Caco-2 (cell line): ENCODE measurements around the gene SUPT6H. TPM values are rescaled to one million over a fixed set of nuclear protein-coding genes. Genes with fewer than 3 reads are reported as not detected.

Experiments used
- BruUV-seq: library from RNA; stranded (reverse); fragments of 400-500 nt; replicated peaks from 2 replicates; lab custom pipeline; 2021; lab: Mats Ljungman, UMichigan
- CTCF ChIA-PET: fragments of 300-600 bp; sonication (Branson Sonifier 250); formaldehyde crosslinking; loops from one replicate; lab custom pipeline; 2022; ENCODE audit warnings: antibody characterized with exemption; lab: Charles Lee
- POLR2A ChIA-PET: fragments of 300-600 bp; sonication (Branson Sonifier 250); formaldehyde crosslinking; loops from one replicate; lab custom pipeline; 2022; ENCODE audit warnings: antibody characterized with exemption; lab: Charles Lee
- DNase-seq, 2 experiments: peaks; one replicate each; pipeline versions ENCODE4 v3.0.0 to v3.0.0-alpha.2; 2020 to 2022
- H3K27me3 ChIP-seq: replicated peaks from 2 replicates; pipeline ENCODE4 v1.6.0; 2011; ENCODE audit warnings: low read length; ENCODE audit not compliant: control insufficient read depth, insufficient read depth
- H3K36me3 ChIP-seq: 2 replicates; pipeline ENCODE4 v1.5.1; 2011; ENCODE audit warnings: low read length; ENCODE audit not compliant: control insufficient read depth, insufficient read depth
- H3K4me1 ChIP-seq: fragments of 250-450 bp; sonication (Bioruptor Pico); 2 replicates; pipeline ENCODE4 v1.5.1; 2020; ENCODE audit warnings: mild to moderate bottlenecking
- H3K4me3 ChIP-seq: 2 replicates; pipeline ENCODE4 v1.5.1; 2011; ENCODE audit warnings: low read depth, mild to moderate bottlenecking, control low read depth, low read length
- H3K9me3 ChIP-seq: fragments of 250-450 bp; sonication (Bioruptor Pico); 2 replicates; pipeline ENCODE4 v1.5.1; 2020; ENCODE audit warnings: mild to moderate bottlenecking, moderate library complexity
- H3K27ac Mint-ChIP-seq: one replicate; pipeline ENCODE4 v1.8.0; 2022; ENCODE audit warnings: mixed read lengths; ENCODE audit not compliant: unreplicated experiment
- H3K27me3 Mint-ChIP-seq: one replicate; pipeline ENCODE4 v1.8.0; 2022; ENCODE audit warnings: mixed read lengths; ENCODE audit not compliant: insufficient read depth, unreplicated experiment
- H3K36me3 Mint-ChIP-seq: one replicate; pipeline ENCODE4 v1.8.0; 2022; ENCODE audit warnings: mild to moderate bottlenecking, mixed read lengths; ENCODE audit not compliant: insufficient read depth, unreplicated experiment
- H3K4me1 Mint-ChIP-seq: one replicate; pipeline ENCODE4 v1.8.0; 2022; ENCODE audit warnings: low read depth, mixed read lengths; ENCODE audit not compliant: unreplicated experiment
- H3K4me3 Mint-ChIP-seq: one replicate; pipeline ENCODE4 v1.8.0; 2022; ENCODE audit warnings: mild to moderate bottlenecking, moderate library complexity, mixed read lengths; ENCODE audit not compliant: unreplicated experiment
- H3K9me3 Mint-ChIP-seq: one replicate; pipeline ENCODE4 v1.8.0; 2022; ENCODE audit warnings: mixed read lengths; ENCODE audit not compliant: unreplicated experiment
- intact Hi-C: fragments of 100-400 bp; cut with micrococcal nuclease; formaldehyde crosslinking; loops from one replicate; pipeline ENCODE4 v1.10.0; 2022; ENCODE audit not compliant: unreplicated experiment
- total RNA-seq: library from RNA; stranded (reverse); gene quantifications from 2 replicates; pipeline ENCODE4 v1.2.3, GENCODE V29; 2022
- TF ChIP-seq, protein P1 (sequence below), 2 experiments: fragments of 200-600 bp in 1 of 2; IDR thresholded peaks; 1 replicate in 1 of 2; 2 replicates in 1 of 2; pipeline versions ENCODE4 v1.5.1 to v1.8.0; 2011 to 2022; ENCODE audit warnings: antibody characterized with exemption in 1 of 2, control low read depth in 1 of 2, inconsistent platforms in 1 of 2, low read depth in 1 of 2, low read length in 1 of 2, mild to moderate bottlenecking in 1 of 2, moderate library complexity in 1 of 2; ENCODE audit not compliant: insufficient read depth in 1 of 2, severe bottlenecking in 1 of 2, unreplicated experiment in 1 of 2

The SUPT6H gene
- total RNA-seq, 1 experiment from 2014 or later: 129 TPM

DNA sequence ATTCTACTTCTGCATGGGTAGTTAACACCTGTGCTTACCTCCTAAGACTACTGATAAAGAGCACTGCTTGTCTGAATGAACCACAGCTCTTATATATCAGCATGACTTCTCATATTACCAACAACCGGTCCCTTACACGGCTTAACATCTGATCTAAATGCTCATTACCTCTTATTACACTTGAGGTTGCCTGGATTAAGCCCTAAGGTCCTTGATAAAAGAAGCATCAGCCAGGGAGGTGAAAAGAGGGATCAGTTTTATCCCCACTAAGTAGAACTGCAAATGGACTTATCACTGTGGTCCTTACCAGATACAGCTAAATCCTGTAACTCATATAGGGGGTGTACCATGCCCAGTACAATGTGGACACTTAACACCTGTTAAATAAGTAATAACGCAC lies 39.8 kb upstream of the SUPT6H start:
- Histone ChIP-seq H3K27me3 (no peaks in the 10 kb centered on the region), H3K9me3 (no peaks in the 10 kb centered on the region), H3K36me3 (peaks cover 5% of the 10 kb centered on the region), H3K4me1 (no peaks in the 10 kb centered on the region), H3K4me3 (no peak overlapping the region)
- no TSS peak for BruUV-seq
- no peaks in the 10 kb centered on the region for H3K9me3 Mint-ChIP-seq
- H3K4me3 Mint-ChIP-seq: no peak overlapping the region
- peaks cover 77% of the 10 kb centered on the region for H3K36me3 Mint-ChIP-seq
- no peaks in the 10 kb centered on the region for H3K27me3 Mint-ChIP-seq
- intact Hi-C loops: no loop called here
- DNase-seq: no peak
- ChIA-PET CTCF (no interaction called here), POLR2A (no interaction called here)
- H3K4me1 Mint-ChIP-seq: no peaks in the 10 kb centered on the region
- TF ChIP-seq, protein P1, sequence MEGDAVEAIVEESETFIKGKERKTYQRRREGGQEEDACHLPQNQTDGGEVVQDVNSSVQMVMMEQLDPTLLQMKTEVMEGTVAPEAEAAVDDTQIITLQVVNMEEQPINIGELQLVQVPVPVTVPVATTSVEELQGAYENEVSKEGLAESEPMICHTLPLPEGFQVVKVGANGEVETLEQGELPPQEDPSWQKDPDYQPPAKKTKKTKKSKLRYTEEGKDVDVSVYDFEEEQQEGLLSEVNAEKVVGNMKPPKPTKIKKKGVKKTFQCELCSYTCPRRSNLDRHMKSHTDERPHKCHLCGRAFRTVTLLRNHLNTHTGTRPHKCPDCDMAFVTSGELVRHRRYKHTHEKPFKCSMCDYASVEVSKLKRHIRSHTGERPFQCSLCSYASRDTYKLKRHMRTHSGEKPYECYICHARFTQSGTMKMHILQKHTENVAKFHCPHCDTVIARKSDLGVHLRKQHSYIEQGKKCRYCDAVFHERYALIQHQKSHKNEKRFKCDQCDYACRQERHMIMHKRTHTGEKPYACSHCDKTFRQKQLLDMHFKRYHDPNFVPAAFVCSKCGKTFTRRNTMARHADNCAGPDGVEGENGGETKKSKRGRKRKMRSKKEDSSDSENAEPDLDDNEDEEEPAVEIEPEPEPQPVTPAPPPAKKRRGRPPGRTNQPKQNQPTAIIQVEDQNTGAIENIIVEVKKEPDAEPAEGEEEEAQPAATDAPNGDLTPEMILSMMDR (IDR thresholded peaks at IDR 0.05; ENCODE audit: insufficient read depth in 1 of 2, low read depth in 1 of 2, low read length in 1 of 2, severe bottlenecking in 1 of 2, unreplicated experiment in 1 of 2): no peak
- H3K27ac Mint-ChIP-seq: no peak overlapping the region

- intact Hi-C loops: no loop called here
- no peak for DNase-seq
- CTCF ChIA-PET: no interaction called here
- no peak overlapping the region for H3K4me3 ChIP-seq
- Mint-ChIP-seq H3K4me3 (no peak overlapping the region), H3K4me1 (no peaks in the 10 kb centered on the region), H3K36me3 (peaks cover 76% of the 10 kb centered on the region), H3K27me3 (no peaks in the 10 kb centered on the region), H3K9me3 (no peaks in the 10 kb centered on the region), H3K27ac (no peak overlapping the region)
- no peaks in the 10 kb centered on the region for H3K4me1 ChIP-seq
- BruUV-seq: no TSS peak
- H3K36me3 ChIP-seq: peaks cover 5% of the 10 kb centered on the region
- POLR2A ChIA-PET: no interaction called here
- TF ChIP-seq, protein P1 (IDR thresholded peaks at IDR 0.05; ENCODE audit: insufficient read depth in 1 of 2, low read depth in 1 of 2, low read length in 1 of 2, severe bottlenecking in 1 of 2, unreplicated experiment in 1 of 2): no peak
- H3K27me3 ChIP-seq: no peaks in the 10 kb centered on the region
- no peaks in the 10 kb centered on the region for H3K9me3 ChIP-seq
These were observed 38.3 kb upstream of the SUPT6H start for GRCh38 chr17:28623696-28624095.

- no peak for DNase-seq
- intact Hi-C loops: no loop called here
- H3K27me3 ChIP-seq: no peaks in the 10 kb centered on the region
- peaks cover 3% of the 10 kb centered on the region for H3K36me3 ChIP-seq
- ChIA-PET POLR2A (no interaction called here), CTCF (no interaction called here)
- H3K9me3 Mint-ChIP-seq: no peaks in the 10 kb centered on the region
- TF ChIP-seq, protein P1 (IDR thresholded peaks at IDR 0.05; ENCODE audit: insufficient read depth in 1 of 2, low read depth in 1 of 2, low read length in 1 of 2, severe bottlenecking in 1 of 2, unreplicated experiment in 1 of 2): no peak
- peaks cover 71% of the 10 kb centered on the region for H3K36me3 Mint-ChIP-seq
- no peaks in the 10 kb centered on the region for H3K4me1 Mint-ChIP-seq
- no peaks in the 10 kb centered on the region for H3K4me1 ChIP-seq
- BruUV-seq: no TSS peak
- H3K27ac Mint-ChIP-seq: no peak overlapping the region
- H3K9me3 ChIP-seq: no peaks in the 10 kb centered on the region
- H3K4me3 Mint-ChIP-seq: no peak overlapping the region
- H3K4me3 ChIP-seq: no peak overlapping the region
- no peaks in the 10 kb centered on the region for H3K27me3 Mint-ChIP-seq
These were observed 37.9 kb upstream of the SUPT6H start for GRCh38 chr17:28624148-28624547.
